Stomach (tissue), 9 donors: ENCODE data around the gene COX6B2. TPM values are rescaled to one million over a fixed set of nuclear protein-coding genes. Genes with fewer than 3 reads are reported as not detected.

Source experiments
- DNase-seq, 2 donors: peaks; one replicate each; pipeline versions ENCODE4 v3.0.0 to v3.0.0-alpha.2; 2013 to 2019
- H3K27ac ChIP-seq, 5 donors: fragments of 200-600 bp in 4 of 5; sonication (generic) in 4 of 5; one replicate each; pipeline ENCODE4 v1.5.1; 2013 to 2019; ENCODE audit warnings: mild to moderate bottlenecking in 1 of 5, moderate library complexity in 1 of 5
- H3K27me3 ChIP-seq, 3 donors: fragments of 200-600 bp; sonication (generic); one replicate each; pipeline ENCODE4 v1.5.1; 2017 to 2019; ENCODE audit warnings: mixed run types in 1 of 3
- H3K36me3 ChIP-seq, 4 donors: fragments of 200-600 bp; sonication (generic); 1 replicate in 3 of 4; 2 replicates in 1 of 4; pipeline ENCODE4 v1.5.1; 2016 to 2019
- H3K4me1 ChIP-seq, 4 donors: fragments of 200-600 bp; sonication (generic); one replicate each; pipeline ENCODE4 v1.5.1; 2016 to 2019
- H3K4me3 ChIP-seq, 4 donors: fragments of 200-600 bp; sonication (generic) in 3 of 4; one replicate each; pipeline ENCODE4 v1.5.1; 2016 to 2019; ENCODE audit warnings: mild to moderate bottlenecking in 1 of 4
- H3K9me3 ChIP-seq, 4 donors: fragments of 200-600 bp; sonication (generic); one replicate each; pipeline ENCODE4 v1.5.1; 2016 to 2019
- CTCF ChIP-seq, 7 experiments: fragments of 450-650 bp in 4 of 7; fragments of 200-600 bp in 3 of 7; sonication (generic) in 3 of 7; IDR thresholded peaks; one replicate each; pipeline ENCODE4 v1.5.1; 2016 to 2019; ENCODE audit warnings: antibody characterized with exemption in 7 of 7, control low read depth in 2 of 7, mild to moderate bottlenecking in 1 of 7
- EP300 ChIP-seq: sonication (generic); formaldehyde crosslinking; IDR thresholded peaks from one replicate; pipeline ENCODE4 v1.6.1; 2017; ENCODE audit warnings: antibody characterized with exemption
- POLR2A ChIP-seq, 4 donors: fragments of 450-650 bp; IDR thresholded peaks; one replicate each; pipeline ENCODE4 v1.6.1; 2016; ENCODE audit warnings: antibody characterized with exemption in 4 of 4, control low read depth in 2 of 4, mild to moderate bottlenecking in 1 of 4, moderate library complexity in 1 of 4
- POLR2AphosphoS5 ChIP-seq, 3 donors: sonication (generic); formaldehyde crosslinking; IDR thresholded peaks; one replicate each; pipeline ENCODE4 v1.6.1; 2016; ENCODE audit warnings: antibody characterized with exemption in 3 of 3
- WGBS, 5 donors: extraction: QIAGEN DNeasy Blood & Tissue Kit in 3 of 5; methylation state at CpG; one replicate each; pipeline versions ENCODE4 v1.1.5 to v1.1.7; 2013 to 2018; 5-methylcytosine and 5-hydroxymethylcytosine counted together
- intact Hi-C: fragments of 100-400 bp; cut with DNase I; formaldehyde crosslinking; loops from one replicate; pipeline ENCODE4 v1.15.1; 2023; ENCODE audit warnings: low total_unique reads
- polyA plus RNA-seq, 3 donors: library from polyadenylated mRNA; stranded (reverse); fragments of 200-250 nt; gene quantifications; one replicate each; pipeline ENCODE4 v1.2.3, GENCODE V29; 2013
- total RNA-seq, 5 donors: library from RNA; depleted of rRNA; stranded (reverse); fragments of >200 nt; gene quantifications; one replicate each; pipeline versions ENCODE4 v1.1.0 to v1.2.3, GENCODE V29; 2014 to 2016
- donor health status: healthy with polysubstance abuse.
- donor health status: Bipolar disorder and iron deficiency.
- donor health status: healthy.

The COX6B2 gene
- total and polyA plus RNA-seq, 8 donors = 0.19 to 18.2 (median 0.93) TPM; not detected in 5

GRCh38 chr19:55379174-55379573 is 24.7 kb upstream of the COX6B2 start:
- peak in 1 of 2 donors; percentile 74 for DNase-seq
- H3K27me3 ChIP-seq = peaks cover 5 to 44% (median 35%) of the 10 kb centered on the region in 3 donors
- H3K36me3 ChIP-seq = no peaks in the 10 kb centered on the region
- peaks cover 12 to 45% (median 23%) of the 10 kb centered on the region in 4 donors for H3K4me1 ChIP-seq
- no peak overlapping the region for H3K4me3 ChIP-seq
- no peak overlapping the region for H3K27ac ChIP-seq
- 52 to 75% (median 72%) methylated on average over 5 to 11 of the region's 11 CpGs for WGBS, 5 donors
- TF ChIP-seq POLR2AphosphoS5 (IDR thresholded peaks at IDR 0.05) = no peak
- TF ChIP-seq EP300 = no peak
- no peak for TF ChIP-seq CTCF (IDR thresholded peaks at IDR 0.05)
- TF ChIP-seq POLR2A (IDR thresholded peaks at IDR 0.05) = no peak
- H3K9me3 ChIP-seq = no peaks in the 10 kb centered on the region
- intact Hi-C loops = no loop called here

- Histone ChIP-seq H3K9me3 (no peaks in the 10 kb centered on the region), H3K27me3 (peaks cover 8 to 61% (median 52%) of the 10 kb centered on the region in 3 donors), H3K36me3 (no peaks in the 10 kb centered on the region), H3K4me3 (no peak overlapping the region), H3K4me1 (peaks cover 6 to 40% (median 16%) of the 10 kb centered on the region in 4 donors), H3K27ac (no peak overlapping the region)
- intact Hi-C loops = no loop called here
- 8 to 31% (median 30%) methylated on average over 18 to 43 of the region's 43 CpGs for WGBS, 5 donors
- TF ChIP-seq CTCF (IDR thresholded peaks at IDR 0.05) (no peak), POLR2A (IDR thresholded peaks at IDR 0.05) (no peak), POLR2AphosphoS5 (IDR thresholded peaks at IDR 0.05) (peak in 1 of 3 donors; percentile 6), EP300 (no peak)
- peak in 1 of 2 donors; percentile 71 for DNase-seq
These were observed 23.0 kb upstream of the COX6B2 start for GRCh38 chr19:55377356-55378131.

DNA sequence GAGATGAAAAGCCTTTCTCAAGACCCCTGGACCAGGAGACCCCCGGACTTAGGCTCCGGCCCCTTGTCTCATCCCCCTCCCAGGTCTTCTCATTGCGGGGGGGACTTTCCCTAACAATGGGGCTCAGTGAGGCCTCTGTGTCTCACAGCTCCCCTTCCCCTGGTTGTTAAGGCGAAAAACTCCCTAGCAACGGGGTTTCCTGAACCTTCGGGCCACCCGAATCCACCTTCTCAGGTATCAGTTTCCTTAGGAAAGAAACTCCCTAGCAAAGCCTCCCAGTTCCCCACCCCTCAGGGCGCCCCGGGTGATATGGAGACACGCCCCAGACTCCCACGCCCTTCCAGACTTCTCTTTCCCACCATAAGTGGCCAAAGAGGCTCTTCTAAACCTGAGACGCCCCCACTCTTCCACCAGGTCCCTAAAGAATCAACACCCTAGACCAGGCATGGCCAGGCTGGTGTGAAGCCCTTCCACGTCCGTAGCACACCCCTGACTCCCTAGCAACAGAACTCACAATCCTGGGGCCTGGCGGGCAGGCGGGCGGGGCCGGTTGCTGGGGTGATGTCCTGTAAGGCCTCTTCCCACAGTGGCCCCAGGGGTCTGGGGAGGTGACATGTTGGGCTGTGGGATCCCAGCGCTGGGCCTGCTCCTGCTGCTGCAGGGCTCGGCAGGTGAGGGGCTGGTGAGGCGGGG is 21.9 kb upstream of the COX6B2 start, which contains the start of gene TMEM190:
TSS of gene TMEM190 (plus strand) at position 586 of the 693 bp plus-strand sequence. CDS start at position 614, 28 bp downstream.
- H3K27me3 ChIP-seq = peaks cover 8 to 72% (median 63%) of the 10 kb centered on the region in 3 donors
- H3K4me1 ChIP-seq = peaks cover 6 to 33% (median 12%) of the 10 kb centered on the region in 4 donors
- peak in 1 of 2 donors; percentile 75 for DNase-seq
- no peak for TF ChIP-seq EP300
- TF ChIP-seq POLR2AphosphoS5 (IDR thresholded peaks at IDR 0.05) = no peak
- TF ChIP-seq CTCF (IDR thresholded peaks at IDR 0.05) = no peak
- no peak for TF ChIP-seq POLR2A (IDR thresholded peaks at IDR 0.05)
- no peaks in the 10 kb centered on the region for H3K9me3 ChIP-seq
- H3K36me3 ChIP-seq = no peaks in the 10 kb centered on the region
- H3K27ac ChIP-seq = no peak within 1 kb of the TSS
- H3K4me3 ChIP-seq = no peak within 1 kb of the TSS
- intact Hi-C loops = no loop called here
- 24 to 48% (median 32%) methylated on average over 14 to 21 of the region's 21 CpGs for WGBS, 5 donors

DNA sequence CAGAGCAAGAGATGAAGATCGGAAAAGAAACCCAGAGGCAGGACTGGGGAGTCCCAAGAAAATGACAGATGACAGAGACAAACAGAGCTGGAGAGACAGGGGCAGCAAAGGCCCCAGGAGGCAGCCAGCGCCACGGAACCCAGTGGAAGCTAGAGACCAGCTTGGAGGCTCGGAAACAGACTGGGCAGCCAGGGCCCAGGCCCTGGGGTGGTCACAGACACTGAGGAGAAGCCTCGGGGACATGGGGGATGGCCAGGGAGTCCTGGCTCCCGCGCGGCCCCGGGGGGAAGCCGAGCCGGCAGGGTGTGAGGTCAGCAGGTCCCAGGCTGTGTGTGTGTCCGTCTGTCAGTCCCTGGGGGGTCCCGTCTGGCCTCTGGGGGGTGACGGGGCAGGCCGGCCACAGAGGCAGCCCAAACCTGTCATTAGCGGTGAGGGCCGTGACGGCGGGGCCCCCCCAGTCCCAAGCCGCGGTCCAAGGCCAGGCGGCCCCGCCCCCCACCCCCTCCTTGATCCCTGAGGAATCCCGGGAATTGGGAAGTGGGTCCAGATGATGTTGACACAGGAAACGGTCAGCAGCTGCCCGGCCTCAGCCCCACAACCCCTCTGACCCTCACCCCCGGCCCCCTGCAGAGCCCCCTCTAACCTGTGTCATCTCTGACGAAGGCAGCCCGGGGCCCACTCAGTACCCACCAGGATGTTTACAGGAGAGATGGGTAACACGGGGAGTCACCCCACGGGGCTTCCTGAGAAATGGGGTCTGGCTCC is 19.7 kb upstream of the COX6B2 start:
- Histone ChIP-seq H3K9me3 (no peaks in the 10 kb centered on the region), H3K4me1 (peaks cover 18 to 46% (median 25%) of the 10 kb centered on the region in 4 donors), H3K36me3 (no peaks in the 10 kb centered on the region), H3K4me3 (no peak overlapping the region), H3K27ac (peak overlapping the region in 1 of 5 donors; percentile 26), H3K27me3 (peaks cover 17 to 94% (median 85%) of the 10 kb centered on the region in 3 donors)
- intact Hi-C loops = no loop called here
- 3 to 23% (median 10%) methylated on average over 8 to 31 of the region's 31 CpGs for WGBS, 5 donors
- TF ChIP-seq CTCF (IDR thresholded peaks at IDR 0.05) = no peak
- no peak for TF ChIP-seq POLR2A (IDR thresholded peaks at IDR 0.05)
- TF ChIP-seq POLR2AphosphoS5 (IDR thresholded peaks at IDR 0.05) = no peak
- no peak for TF ChIP-seq EP300
- peak in 1 of 2 donors; percentile 54 for DNase-seq
